Stomach (tissue), 9 donors: Measurements from ENCODE around the gene C15orf61. TPM values are rescaled to one million over a fixed set of nuclear protein-coding genes. Genes with fewer than 3 reads are reported as not detected.
A peak's percentile ranks its signal among the peaks of the same experiment; 100 is the strongest.

Experiments
- DNase-seq, 2 donors: peaks; one replicate each; pipeline versions ENCODE4 v3.0.0 to v3.0.0-alpha.2; 2013 to 2019
- H3K27ac ChIP-seq, 5 donors: fragments of 200-600 bp in 4 of 5; sonication (generic) in 4 of 5; one replicate each; pipeline ENCODE4 v1.5.1; 2013 to 2019; ENCODE audit warnings: mild to moderate bottlenecking in 1 of 5, moderate library complexity in 1 of 5
- H3K27me3 ChIP-seq, 3 donors: fragments of 200-600 bp; sonication (generic); one replicate each; pipeline ENCODE4 v1.5.1; 2017 to 2019; ENCODE audit warnings: mixed run types in 1 of 3
- H3K36me3 ChIP-seq, 4 donors: fragments of 200-600 bp; sonication (generic); 1 replicate in 3 of 4; 2 replicates in 1 of 4; pipeline ENCODE4 v1.5.1; 2016 to 2019
- H3K4me1 ChIP-seq, 4 donors: fragments of 200-600 bp; sonication (generic); one replicate each; pipeline ENCODE4 v1.5.1; 2016 to 2019
- H3K4me3 ChIP-seq, 4 donors: fragments of 200-600 bp; sonication (generic) in 3 of 4; one replicate each; pipeline ENCODE4 v1.5.1; 2016 to 2019; ENCODE audit warnings: mild to moderate bottlenecking in 1 of 4
- H3K9me3 ChIP-seq, 4 donors: fragments of 200-600 bp; sonication (generic); one replicate each; pipeline ENCODE4 v1.5.1; 2016 to 2019
- CTCF ChIP-seq, 7 experiments: fragments of 450-650 bp in 4 of 7; fragments of 200-600 bp in 3 of 7; sonication (generic) in 3 of 7; IDR thresholded peaks; one replicate each; pipeline ENCODE4 v1.5.1; 2016 to 2019; ENCODE audit warnings: antibody characterized with exemption in 7 of 7, control low read depth in 2 of 7, mild to moderate bottlenecking in 1 of 7
- EP300 ChIP-seq: sonication (generic); formaldehyde crosslinking; IDR thresholded peaks from one replicate; pipeline ENCODE4 v1.6.1; 2017; ENCODE audit warnings: antibody characterized with exemption
- POLR2A ChIP-seq, 4 donors: fragments of 450-650 bp; IDR thresholded peaks; one replicate each; pipeline ENCODE4 v1.6.1; 2016; ENCODE audit warnings: antibody characterized with exemption in 4 of 4, control low read depth in 2 of 4, mild to moderate bottlenecking in 1 of 4, moderate library complexity in 1 of 4
- POLR2AphosphoS5 ChIP-seq, 3 donors: sonication (generic); formaldehyde crosslinking; IDR thresholded peaks; one replicate each; pipeline ENCODE4 v1.6.1; 2016; ENCODE audit warnings: antibody characterized with exemption in 3 of 3
- WGBS, 5 donors: extraction: QIAGEN DNeasy Blood & Tissue Kit in 3 of 5; methylation state at CpG; one replicate each; pipeline versions ENCODE4 v1.1.5 to v1.1.7; 2013 to 2018; 5-methylcytosine and 5-hydroxymethylcytosine counted together
- intact Hi-C: fragments of 100-400 bp; cut with DNase I; formaldehyde crosslinking; loops from one replicate; pipeline ENCODE4 v1.15.1; 2023; ENCODE audit warnings: low total_unique reads
- polyA plus RNA-seq, 3 donors: library from polyadenylated mRNA; stranded (reverse); fragments of 200-250 nt; gene quantifications; one replicate each; pipeline ENCODE4 v1.2.3, GENCODE V29; 2013
- total RNA-seq, 5 donors: library from RNA; depleted of rRNA; stranded (reverse); fragments of >200 nt; gene quantifications; one replicate each; pipeline versions ENCODE4 v1.1.0 to v1.2.3, GENCODE V29; 2014 to 2016
- donor health status: healthy with polysubstance abuse.
- donor health status: Bipolar disorder and iron deficiency.
- donor health status: healthy.

C15orf61 gene
- total and polyA plus RNA-seq, 8 donors, result 0.14 to 19.4 (median 2.1) TPM

GRCh38 chr15:67479781-67480505, 41.0 kb upstream of the C15orf61 start:
- TF ChIP-seq EP300 (no peak), POLR2AphosphoS5 (IDR thresholded peaks at IDR 0.05) (no peak), CTCF (IDR thresholded peaks at IDR 0.05) (no peak), POLR2A (IDR thresholded peaks at IDR 0.05) (no peak)
- Histone ChIP-seq H3K9me3 (no peaks in the 10 kb centered on the region), H3K4me1 (no peaks in the 10 kb centered on the region), H3K27me3 (no peaks in the 10 kb centered on the region), H3K36me3 (no peaks in the 10 kb centered on the region), H3K27ac (no peak overlapping the region), H3K4me3 (no peak overlapping the region)
- intact Hi-C loops, result no loop called here
- DNase-seq, result peak in 1 of 2 donors; percentile 47
- WGBS, 5 donors, result 69 to 87% (median 85%) methylated on average over 5 of the region's 5 CpGs

- Histone ChIP-seq H3K27me3 (no peaks in the 10 kb centered on the region), H3K4me1 (no peaks in the 10 kb centered on the region), H3K9me3 (no peaks in the 10 kb centered on the region), H3K36me3 (no peaks in the 10 kb centered on the region), H3K27ac (no peak overlapping the region), H3K4me3 (no peak overlapping the region)
- WGBS, 5 donors, result 65 to 92% (median 80%) methylated on average over 1 of the region's 1 CpG
- TF ChIP-seq POLR2AphosphoS5 (IDR thresholded peaks at IDR 0.05), result no peak
- TF ChIP-seq CTCF (IDR thresholded peaks at IDR 0.05), result no peak
- no peak for TF ChIP-seq EP300
- no peak for TF ChIP-seq POLR2A (IDR thresholded peaks at IDR 0.05)
- DNase-seq, result no peak
- intact Hi-C loops, result no loop called here
These were observed 40.2 kb upstream of the C15orf61 start for GRCh38 chr15:67480741-67481140.

GRCh38 chr15:67481680-67482079, 39.3 kb upstream of the C15orf61 start:
- no peak overlapping the region for H3K4me3 ChIP-seq
- H3K36me3 ChIP-seq, result no peaks in the 10 kb centered on the region
- WGBS, 5 donors, result 88 to 94% (median 90%) methylated on average over 2 of the region's 2 CpGs
- TF ChIP-seq EP300 (no peak), POLR2AphosphoS5 (IDR thresholded peaks at IDR 0.05) (no peak), CTCF (IDR thresholded peaks at IDR 0.05) (no peak), POLR2A (IDR thresholded peaks at IDR 0.05) (no peak)
- intact Hi-C loops, result no loop called here
- H3K4me1 ChIP-seq, result no peaks in the 10 kb centered on the region
- H3K9me3 ChIP-seq, result no peaks in the 10 kb centered on the region
- no peaks in the 10 kb centered on the region for H3K27me3 ChIP-seq
- no peak overlapping the region for H3K27ac ChIP-seq
- no peak for DNase-seq

GRCh38 chr15:67495585-67495984, 25.3 kb upstream of the C15orf61 start:
- TF ChIP-seq POLR2A (IDR thresholded peaks at IDR 0.05) (no peak), EP300 (no peak), POLR2AphosphoS5 (IDR thresholded peaks at IDR 0.05) (no peak), CTCF (IDR thresholded peaks at IDR 0.05) (no peak)
- H3K9me3 ChIP-seq, result no peaks in the 10 kb centered on the region
- no peaks in the 10 kb centered on the region for H3K27me3 ChIP-seq
- H3K4me3 ChIP-seq, result no peak overlapping the region
- H3K4me1 ChIP-seq, result no peaks in the 10 kb centered on the region
- intact Hi-C loops, result no loop called here
- 89 to 96% (median 93%) methylated on average over 1 of the region's 1 CpG for WGBS, 5 donors
- H3K36me3 ChIP-seq, result no peaks in the 10 kb centered on the region
- no peak overlapping the region for H3K27ac ChIP-seq
- no peak for DNase-seq
